Loucy (cell line): Measurements from ENCODE around the gene CRIP2.

Experiments used
- H2AFZ ChIP-seq: fragments of 200-600 bp; sonication (generic); 2 replicates; pipeline ENCODE4 v1.6.0; 2016; ENCODE audit warnings: antibody characterized with exemption, mild to moderate bottlenecking, low read length, moderate library complexity
- H3F3A ChIP-seq: fragments of 200-600 bp; 2 replicates; pipeline ENCODE4 v1.6.0; 2016; ENCODE audit warnings: antibody characterized with exemption, low read depth, mild to moderate bottlenecking
- H3K27me3 ChIP-seq: fragments of 200-600 bp; sonication (generic); 2 replicates; pipeline ENCODE4 v1.6.1; 2014; ENCODE audit warnings: low read length, mild to moderate bottlenecking; ENCODE audit not compliant: insufficient read depth, poor library complexity, severe bottlenecking
- H3K36me3 ChIP-seq: fragments of 200-600 bp; sonication (generic); 2 replicates; pipeline ENCODE4 v1.6.1; 2016; ENCODE audit warnings: low read length; ENCODE audit not compliant: insufficient read depth
- H3K4me1 ChIP-seq: fragments of 200-600 bp; sonication (generic); 2 replicates; pipeline ENCODE4 v1.5.1; 2014; ENCODE audit warnings: low read length, mild to moderate bottlenecking; ENCODE audit not compliant: insufficient read depth, poor library complexity, severe bottlenecking
- H3K4me2 ChIP-seq: fragments of 200-600 bp; sonication (generic); 2 replicates; pipeline ENCODE4 v1.6.0; 2014; ENCODE audit warnings: antibody characterized with exemption, low read length, low read depth, mild to moderate bottlenecking; ENCODE audit not compliant: poor library complexity, severe bottlenecking
- H3K4me3 ChIP-seq: fragments of 200-600 bp; sonication (generic); 2 replicates; pipeline ENCODE4 v1.5.1; 2014; ENCODE audit warnings: low read length, mild to moderate bottlenecking, mixed read lengths; ENCODE audit not compliant: poor library complexity, severe bottlenecking
- H3K79me2 ChIP-seq: fragments of 200-600 bp; sonication (generic); 2 replicates; pipeline ENCODE4 v1.6.1; 2014; ENCODE audit warnings: low read length; ENCODE audit not compliant: insufficient read depth
- H3K9ac ChIP-seq: fragments of 200-600 bp; sonication (generic); 2 replicates; pipeline ENCODE4 v1.6.0; 2014; ENCODE audit warnings: mild to moderate bottlenecking, low read depth, low read length, moderate library complexity; ENCODE audit not compliant: poor library complexity, severe bottlenecking
- H3K9me2 ChIP-seq: fragments of 200-600 bp; sonication (generic); replicated peaks from 2 replicates; pipeline ENCODE4 v1.6.1; 2016; ENCODE audit warnings: low read depth, low read length, mixed read lengths
- H3K9me3 ChIP-seq: fragments of 200-600 bp; sonication (generic); 2 replicates; pipeline ENCODE4 v1.6.1; 2014; ENCODE audit warnings: mild to moderate bottlenecking, antibody characterized with exemption, low read length, low read depth; ENCODE audit not compliant: insufficient read depth
- H4K20me1 ChIP-seq: fragments of 200-600 bp; sonication (generic); 2 replicates; pipeline ENCODE4 v1.6.0; 2014; ENCODE audit warnings: antibody characterized with exemption, low read length, mild to moderate bottlenecking; ENCODE audit not compliant: insufficient read depth, poor library complexity, severe bottlenecking
- CTCF ChIP-seq: fragments of 200-600 bp; sonication (generic); conservative IDR thresholded peaks from 2 replicates; pipeline ENCODE4 v1.5.1; 2014; ENCODE audit warnings: mild to moderate bottlenecking, antibody characterized with exemption, low read length
- EZH2phosphoT487 ChIP-seq: fragments of 200-600 bp; IDR thresholded peaks from 2 replicates; pipeline ENCODE4 v1.6.1; 2018; ENCODE audit warnings: antibody characterized with exemption, mild to moderate bottlenecking, moderate library complexity, borderline replicate concordance

CRIP2 gene

GRCh38 chr14:105496831-105497591, 22.4 kb downstream of the CRIP2 start:
- Histone ChIP-seq H4K20me1 (peaks cover 13% of the 10 kb centered on the region), H3K79me2 (peaks cover 16% of the 10 kb centered on the region), H3F3A (no peaks in the 10 kb centered on the region), H3K27me3 (no peaks in the 10 kb centered on the region), H3K4me3 (no peak overlapping the region), H3K9me3 (no peaks in the 10 kb centered on the region), H3K9ac (no peak overlapping the region), H2AFZ (no peak overlapping the region), H3K9me2 (no peaks in the 10 kb centered on the region), H3K4me1 (peaks cover 8% of the 10 kb centered on the region), H3K4me2 (no peak overlapping the region), H3K36me3 (no peaks in the 10 kb centered on the region)
- no peak for TF ChIP-seq EZH2phosphoT487
- no peak for TF ChIP-seq CTCF

GRCh38 chr14:105497671-105498429, 23.2 kb downstream of the CRIP2 start:
- Histone ChIP-seq H3K79me2 (peaks cover 7% of the 10 kb centered on the region; the same call in 1 of the 2 replicates), H3K4me2 (no peak overlapping the region), H3K27me3 (no peaks in the 10 kb centered on the region), H4K20me1 (peaks cover 5% of the 10 kb centered on the region), H3K9ac (no peak overlapping the region), H3K36me3 (no peaks in the 10 kb centered on the region), H3K4me1 (peaks cover 1% of the 10 kb centered on the region), H3F3A (no peaks in the 10 kb centered on the region), H2AFZ (no peak overlapping the region), H3K4me3 (no peak overlapping the region), H3K9me3 (no peaks in the 10 kb centered on the region), H3K9me2 (no peaks in the 10 kb centered on the region)
- TF ChIP-seq CTCF, result no peak
- TF ChIP-seq EZH2phosphoT487, result no peak

GRCh38 chr14:105498430-105499255, 24.0 kb downstream of the CRIP2 start:
- no peak overlapping the region for H3K4me3 ChIP-seq
- no peaks in the 10 kb centered on the region for H3K36me3 ChIP-seq
- H4K20me1 ChIP-seq, result no peaks in the 10 kb centered on the region
- H2AFZ ChIP-seq, result no peak overlapping the region
- H3K9me2 ChIP-seq, result no peaks in the 10 kb centered on the region
- no peaks in the 10 kb centered on the region for H3K4me1 ChIP-seq
- no peak overlapping the region for H3K4me2 ChIP-seq
- no peaks in the 10 kb centered on the region for H3K9me3 ChIP-seq
- TF ChIP-seq EZH2phosphoT487, result no peak
- no peak for TF ChIP-seq CTCF
- no peaks in the 10 kb centered on the region for H3F3A ChIP-seq
- peaks cover 5% of the 10 kb centered on the region; the same call in 1 of the 2 replicates for H3K79me2 ChIP-seq
- no peaks in the 10 kb centered on the region for H3K27me3 ChIP-seq
- H3K9ac ChIP-seq, result no peak overlapping the region
